ENCODE measurements around the gene OXNAD1.

OXNAD1 gene

GRCh38 chr3:16328124-16328523 is 63.1 kb downstream of the OXNAD1 start:
- no peak for DNase-seq (ENCODE audit: low read depth, low spot score)

- peak; percentile 51 for DNase-seq (ENCODE audit: low read depth, low spot score)
Measured at GRCh38 chr3:16329036-16329825, 64.2 kb downstream of the OXNAD1 start.

GRCh38 chr3:16329826-16330129 is 64.8 kb downstream of the OXNAD1 start:
- DNase-seq (ENCODE audit: low read depth, low spot score): no peak

- DNase-seq (ENCODE audit: low read depth, low spot score): no peak
Measured at GRCh38 chr3:16330351-16330750, 65.3 kb downstream of the OXNAD1 start.

GRCh38 chr3:16331319-16331883 is 66.4 kb downstream of the OXNAD1 start:
- DNase-seq (ENCODE audit: low read depth, low spot score): no peak

GRCh38 chr3:16332904-16333426 is 68.0 kb downstream of the OXNAD1 start:
- DNase-seq (ENCODE audit: low read depth, low spot score): peak; percentile 83

GRCh38 chr3:16334909-16335308 is 69.9 kb downstream of the OXNAD1 start:
- peak; percentile 31 for DNase-seq (ENCODE audit: low read depth, low spot score)

DNA sequence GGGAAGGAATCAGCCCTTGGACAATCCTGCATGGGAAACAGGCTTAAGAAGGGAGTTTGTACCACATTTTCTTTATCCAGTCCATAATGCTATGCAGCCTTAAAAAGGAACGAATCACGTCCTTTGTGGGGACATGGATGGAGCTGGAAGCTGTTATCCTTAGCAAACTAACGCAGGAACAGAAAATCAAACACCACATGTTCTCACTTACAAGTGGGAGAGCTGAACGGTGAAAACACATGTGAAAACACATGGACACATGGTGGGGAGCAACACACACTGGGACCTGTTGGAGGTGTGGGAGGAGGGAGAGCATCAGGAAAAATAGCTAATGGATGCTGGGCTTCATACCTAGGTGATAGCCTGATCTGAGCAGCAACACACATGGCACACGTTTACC is 70.3 kb downstream of the OXNAD1 start:
- DNase-seq (ENCODE audit: low read depth, low spot score): no peak

DNA sequence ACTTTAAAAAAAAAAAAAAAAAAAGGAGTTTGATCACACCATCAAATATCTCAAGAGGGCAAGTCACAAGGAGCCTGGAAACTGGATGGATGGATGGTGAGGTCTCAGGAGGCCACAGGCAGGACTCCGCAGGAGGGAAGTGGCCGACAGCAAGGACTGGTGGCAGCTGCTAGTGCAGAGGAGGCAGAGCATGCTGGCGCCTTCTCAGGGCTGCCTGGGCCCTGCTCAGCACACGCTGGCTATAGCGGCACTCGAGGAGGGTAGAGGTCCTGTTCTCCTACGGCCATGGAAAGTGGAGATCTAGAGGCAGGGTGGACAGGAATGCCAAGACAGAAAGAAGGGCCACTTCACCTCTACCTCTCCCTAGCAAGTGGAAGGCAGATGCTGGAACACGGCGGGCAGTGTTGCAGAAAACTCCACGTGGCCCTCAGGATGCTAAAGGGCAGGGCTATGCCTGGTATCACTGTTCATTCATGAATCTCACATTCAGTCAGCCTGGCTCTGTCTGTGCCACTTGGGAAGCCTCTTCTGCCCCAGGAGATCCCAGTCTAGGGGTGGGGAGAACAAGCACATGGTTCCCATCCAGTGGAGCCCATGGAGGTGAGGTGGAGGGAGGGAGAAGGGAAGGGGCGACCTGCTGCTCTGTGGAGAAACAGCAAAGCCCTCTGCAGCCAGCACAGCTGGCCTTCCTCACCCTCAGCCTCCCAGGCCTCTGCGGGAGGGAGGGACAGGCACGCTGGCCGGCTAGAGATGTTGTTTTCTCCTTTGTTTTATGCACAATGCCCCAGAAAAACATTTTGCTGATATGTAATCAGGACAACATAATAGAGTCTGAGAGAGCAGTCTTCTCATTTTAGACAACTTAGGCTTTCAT is 71.0 kb downstream of the OXNAD1 start:
- no peak for DNase-seq (ENCODE audit: low read depth, low spot score)

DNA sequence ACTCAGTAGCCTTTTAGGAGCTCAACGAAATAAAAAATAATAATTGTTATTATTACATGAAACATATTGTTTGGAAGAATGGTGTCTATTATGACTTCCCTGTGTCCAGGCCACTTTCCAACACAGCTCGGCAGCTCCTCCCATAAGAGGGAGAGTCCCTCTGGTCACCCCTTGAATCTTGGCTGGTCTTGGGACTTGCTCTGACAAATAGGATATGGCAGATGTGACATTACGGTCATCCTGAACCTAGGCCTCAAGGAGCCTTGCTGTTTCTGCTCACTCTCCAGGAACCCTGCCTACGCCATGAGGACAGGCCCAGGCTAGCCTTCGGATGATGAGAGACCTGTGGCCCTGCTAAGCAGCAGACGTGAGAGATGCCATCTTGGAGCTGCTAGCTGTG is 71.8 kb downstream of the OXNAD1 start:
- DNase-seq (ENCODE audit: low read depth, low spot score): no peak

DNA sequence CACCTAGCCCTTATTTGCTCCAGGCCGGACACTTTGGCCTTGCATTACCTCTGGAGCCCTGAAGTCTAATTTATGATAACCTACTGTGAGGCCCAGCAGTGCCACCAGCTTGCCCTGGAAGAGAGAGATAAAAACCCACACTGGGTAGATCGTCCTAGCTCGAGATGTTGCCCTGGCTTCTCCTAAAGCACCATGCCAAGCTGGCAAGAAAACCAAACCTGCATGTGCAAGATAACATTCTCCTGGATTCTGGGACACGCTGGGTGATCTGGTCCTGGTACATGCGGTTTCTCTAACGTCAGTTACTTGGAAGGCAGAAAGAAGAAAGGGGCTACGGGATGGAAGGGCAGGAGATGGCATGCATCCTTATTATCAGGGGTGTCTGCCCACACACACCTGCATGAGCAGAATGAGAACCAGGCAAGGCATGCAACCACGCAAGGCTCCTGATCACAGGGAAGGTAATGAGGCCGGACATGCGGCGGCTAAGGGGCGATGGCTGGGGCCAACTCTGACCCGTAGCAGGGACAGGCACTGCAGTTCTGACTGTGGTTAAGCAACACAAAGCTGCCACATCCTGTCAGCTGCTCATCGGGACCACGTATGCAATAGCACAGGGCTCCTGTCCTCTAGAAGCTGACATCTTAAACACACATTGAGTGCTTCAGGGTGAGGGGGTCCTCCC is 73.0 kb downstream of the OXNAD1 start:
- no peak for DNase-seq (ENCODE audit: low read depth, low spot score)

DNA sequence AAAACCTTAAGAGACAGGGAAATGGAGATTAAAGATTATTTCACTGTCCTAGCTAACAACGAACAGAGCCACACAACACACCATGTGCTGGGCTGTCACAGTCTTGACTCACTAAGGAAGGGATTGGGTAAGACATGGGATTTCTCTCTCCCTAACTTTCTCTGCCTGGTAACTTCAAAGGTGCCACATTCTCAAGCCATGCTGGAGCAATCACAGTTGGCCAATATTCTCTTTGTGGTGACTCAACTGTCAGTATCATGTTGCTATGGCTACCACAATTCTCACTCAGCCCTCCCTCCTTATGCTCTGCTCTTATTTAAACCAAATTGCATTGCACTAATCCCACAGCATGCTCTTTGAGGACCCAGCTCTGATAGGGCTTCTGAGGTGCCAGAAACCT is 74.0 kb downstream of the OXNAD1 start:
- DNase-seq (ENCODE audit: low read depth, low spot score): peak; percentile 90

- DNase-seq (ENCODE audit: low read depth, low spot score): no peak
Measured at GRCh38 chr3:16343101-16343500, 78.1 kb downstream of the OXNAD1 start.

- no peak for DNase-seq (ENCODE audit: low read depth, low spot score)
Measured at GRCh38 chr3:16346413-16347081, 81.5 kb downstream of the OXNAD1 start.

- DNase-seq (ENCODE audit: low read depth, low spot score): no peak
Measured at GRCh38 chr3:16347548-16347947, 82.5 kb downstream of the OXNAD1 start.

DNA sequence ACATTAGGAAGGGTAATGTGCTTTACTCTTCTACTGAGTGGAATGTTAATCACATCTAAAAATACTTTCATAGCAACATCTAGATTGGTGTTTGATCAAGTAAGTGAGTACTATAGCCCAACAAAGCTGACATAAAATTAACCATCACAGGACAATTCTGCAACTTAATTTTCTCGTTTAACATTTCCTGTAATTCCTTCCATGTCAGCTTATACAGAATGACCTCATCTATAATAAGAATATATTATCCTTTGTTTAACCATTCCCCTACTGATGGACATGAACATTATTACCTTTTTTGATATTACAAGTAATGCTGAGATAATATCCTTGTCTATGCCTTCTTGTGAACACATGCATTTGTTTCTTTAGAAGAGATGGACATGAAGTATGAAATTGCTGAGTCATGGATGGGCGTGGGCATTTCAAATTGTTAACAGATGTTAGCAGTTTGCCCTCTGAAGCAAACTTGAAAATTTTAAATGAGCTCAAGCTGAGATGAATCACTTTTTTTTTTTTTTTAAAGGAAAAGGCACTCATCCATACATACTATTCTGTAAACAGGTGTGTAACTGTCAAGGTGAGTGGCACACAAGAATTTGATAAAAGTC is 85.1 kb downstream of the OXNAD1 start:
- no peak for DNase-seq (ENCODE audit: low read depth, low spot score)

DNA sequence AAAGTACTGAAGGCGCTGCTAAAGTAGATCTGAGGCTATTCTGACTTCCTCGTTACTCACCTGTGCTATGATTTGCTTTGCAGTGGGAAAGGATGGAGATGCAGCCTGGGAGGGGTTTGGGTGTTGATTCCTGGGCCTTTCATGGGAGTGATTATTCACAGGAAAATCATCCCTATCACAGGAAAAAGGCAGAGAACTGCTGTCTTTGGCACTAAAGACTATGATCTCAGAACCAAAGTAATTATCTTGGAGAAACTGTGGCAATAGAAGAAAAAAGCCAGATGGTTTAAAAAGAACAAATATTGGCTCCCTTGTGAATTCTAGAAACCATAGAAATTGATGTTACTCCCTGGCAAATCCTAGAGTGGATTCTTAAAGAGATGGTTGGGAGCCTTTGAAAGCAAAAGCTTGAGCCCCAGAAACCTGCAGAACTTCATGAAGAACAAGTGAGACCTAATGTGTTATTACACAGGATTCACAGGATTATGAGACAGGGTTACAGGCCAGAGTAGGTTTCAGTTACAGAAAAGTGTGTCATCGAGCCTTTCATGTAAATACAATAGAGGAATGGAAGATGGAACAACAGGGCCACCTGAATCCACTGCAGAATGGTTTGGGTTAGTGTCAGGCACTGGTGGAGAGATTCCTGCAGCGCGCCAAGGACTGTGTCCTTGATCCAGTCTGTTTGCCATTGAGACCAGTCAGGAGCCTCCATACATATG is 85.7 kb downstream of the OXNAD1 start:
- DNase-seq (ENCODE audit: low read depth, low spot score): peak; percentile 20

- no peak for DNase-seq (ENCODE audit: low read depth, low spot score)
Measured at GRCh38 chr3:16352428-16352827, 87.4 kb downstream of the OXNAD1 start.

DNA sequence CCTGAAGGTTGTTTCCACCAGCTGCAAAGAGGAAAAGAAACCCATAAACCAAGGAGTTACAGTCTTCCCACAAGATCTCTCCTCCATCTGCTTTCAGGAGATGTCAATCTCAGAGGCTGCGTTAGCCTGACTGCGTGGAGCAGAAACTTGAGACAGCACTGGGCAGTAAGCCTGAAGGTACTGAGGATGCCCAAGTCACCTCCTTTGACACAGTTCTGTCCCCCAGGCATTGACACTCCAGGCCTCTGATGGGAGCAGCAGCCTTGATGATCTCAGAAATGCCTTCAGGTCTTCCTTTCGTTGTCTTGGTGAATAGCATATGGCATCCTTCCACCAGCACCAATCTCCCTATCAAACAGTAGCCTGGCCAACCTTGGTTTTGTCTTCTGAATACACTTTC is 89.3 kb downstream of the OXNAD1 start:
- no peak for DNase-seq (ENCODE audit: low read depth, low spot score)

Measured in astrocyte of the hippocampus (primary cell).